Epidermal melanocyte (primary cell): ENCODE measurements around the gene WWP2.

Experiments used
- DNase-seq: peaks from one replicate; pipeline ENCODE4 v3.0.0; 2011; ENCODE audit warnings: low spot score; ENCODE audit not compliant: insufficient read length

WWP2 gene

DNA sequence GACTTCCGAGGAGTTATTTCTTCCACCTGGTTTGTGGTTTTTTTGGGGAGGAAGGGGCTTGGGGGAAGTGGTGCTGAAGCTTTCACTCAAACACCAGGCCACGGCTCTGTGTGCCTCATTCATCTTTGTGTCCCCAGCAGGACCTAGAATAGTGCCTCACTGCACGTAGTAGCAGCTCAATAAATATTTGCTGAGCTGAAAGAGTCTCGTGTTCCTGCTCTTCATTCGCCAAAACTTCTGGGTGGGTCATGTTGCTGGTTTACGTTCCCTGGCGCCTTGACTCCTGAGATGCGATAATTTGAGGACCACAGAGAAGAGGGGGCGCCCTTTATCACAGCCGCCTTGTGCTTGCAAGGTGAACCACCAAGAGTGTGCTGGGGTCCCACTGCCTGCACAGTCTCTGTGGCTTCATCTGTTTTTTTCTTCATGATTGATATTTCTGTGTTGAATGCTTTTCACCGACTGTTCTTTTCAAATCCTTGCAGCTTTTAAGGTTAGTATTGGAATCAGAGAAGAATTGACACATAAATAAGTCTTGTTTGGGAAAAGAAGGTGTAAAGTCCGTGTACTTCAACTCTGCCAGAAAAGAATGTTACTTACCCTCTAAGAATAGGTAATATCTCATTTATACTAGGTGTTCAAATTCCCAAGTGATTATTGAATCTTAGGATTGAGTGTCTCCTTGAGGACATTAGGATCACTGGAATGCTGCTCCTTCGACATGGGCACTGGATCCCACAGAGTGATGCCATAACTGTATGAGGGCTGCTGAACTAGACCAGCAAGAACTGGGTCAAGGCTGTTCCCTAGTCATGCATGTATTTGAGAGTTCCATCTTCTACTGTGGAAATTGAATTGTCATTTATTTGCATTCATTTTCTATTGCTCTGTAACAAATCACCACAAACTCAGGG, 96.3 kb downstream of the WWP2 start:
- DNase-seq, result no peak

DNA sequence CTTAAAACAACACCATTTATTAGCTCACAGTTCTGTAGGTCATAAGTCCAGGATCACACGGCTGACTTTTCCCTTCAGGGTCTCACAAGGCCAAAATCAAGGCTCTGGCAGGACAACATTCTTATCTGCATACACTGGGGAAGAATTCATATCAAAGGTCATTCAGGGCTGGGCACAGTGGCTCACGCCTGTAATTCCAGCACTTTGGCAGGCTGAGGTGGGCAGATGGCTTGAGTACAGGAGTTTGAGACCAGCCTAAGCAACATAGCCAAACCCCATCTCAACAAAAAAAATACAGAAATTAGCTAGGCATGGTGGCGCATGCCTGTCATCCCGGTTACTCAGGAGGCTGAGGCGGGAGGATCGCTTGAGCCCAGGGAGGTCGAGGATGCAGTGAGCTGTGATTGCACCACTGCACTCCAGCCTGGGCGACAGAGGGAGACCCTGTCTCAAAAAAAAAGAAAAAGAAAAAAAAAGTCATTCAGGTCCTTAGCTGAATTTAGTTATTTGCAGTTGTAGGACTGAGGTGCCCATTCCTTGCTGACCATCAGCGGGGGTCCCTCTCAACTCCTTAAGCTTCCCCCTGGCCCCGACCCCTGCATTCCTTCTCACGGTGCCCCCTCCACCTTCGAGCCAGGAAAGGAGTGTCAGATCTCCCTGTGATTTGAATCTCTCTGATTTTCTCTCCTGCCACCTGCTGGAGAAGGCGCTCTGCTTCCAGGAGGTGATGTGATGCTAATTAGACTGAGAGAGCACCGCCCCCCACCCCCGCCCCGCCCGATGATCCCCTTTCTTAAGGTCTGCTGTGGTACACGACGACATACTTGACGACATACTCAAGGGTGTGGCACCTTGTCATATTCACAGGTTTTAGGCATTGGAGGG, 97.2 kb downstream of the WWP2 start:
- no peak for DNase-seq

DNA sequence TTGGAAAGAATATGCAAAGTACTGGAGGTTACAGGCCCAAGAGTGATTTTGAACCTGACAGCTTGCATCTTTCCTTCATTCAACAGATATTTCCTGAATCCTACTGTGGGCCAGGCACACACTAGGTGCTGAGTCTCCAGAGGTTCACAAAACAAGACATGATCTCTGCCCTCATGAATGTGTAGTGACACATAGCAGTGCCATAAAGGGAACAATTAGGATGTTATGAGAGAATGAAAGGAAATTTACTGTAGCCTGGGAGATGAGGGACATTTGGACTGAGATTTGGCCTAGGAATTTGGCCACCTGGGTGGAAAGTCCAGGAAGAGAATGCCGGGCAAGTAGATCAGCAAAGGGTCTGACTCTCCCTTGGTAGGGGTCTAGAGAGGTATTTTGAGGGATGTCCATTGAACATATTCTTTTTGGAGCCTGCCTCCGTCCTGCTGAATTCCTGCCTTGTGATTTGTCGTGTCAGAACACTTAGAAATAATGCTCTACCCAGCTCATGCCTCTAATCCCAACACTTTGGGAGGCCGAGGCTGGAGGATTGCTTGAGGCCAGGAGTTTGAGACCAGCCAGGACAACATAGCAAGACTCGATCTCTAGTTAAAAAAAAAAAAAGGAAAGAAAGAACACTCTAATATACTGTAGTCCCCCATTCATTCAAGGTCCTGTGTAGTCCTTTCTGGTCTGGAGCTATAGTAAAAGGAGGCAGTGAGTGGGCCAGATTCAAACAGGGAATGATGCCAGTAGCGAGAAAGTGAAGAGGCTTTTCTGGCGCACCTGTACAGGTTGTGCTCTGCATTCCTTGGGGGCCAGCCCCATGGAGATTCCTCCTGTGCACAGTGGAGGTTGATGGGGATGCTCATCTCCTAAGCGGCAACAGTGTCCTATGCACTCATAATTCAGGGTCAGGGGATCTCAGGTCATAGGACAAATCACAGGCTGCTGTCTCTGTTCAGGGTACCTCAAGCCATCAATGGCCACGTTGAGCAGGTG, 98.4 kb downstream of the WWP2 start:
- no peak for DNase-seq

DNA sequence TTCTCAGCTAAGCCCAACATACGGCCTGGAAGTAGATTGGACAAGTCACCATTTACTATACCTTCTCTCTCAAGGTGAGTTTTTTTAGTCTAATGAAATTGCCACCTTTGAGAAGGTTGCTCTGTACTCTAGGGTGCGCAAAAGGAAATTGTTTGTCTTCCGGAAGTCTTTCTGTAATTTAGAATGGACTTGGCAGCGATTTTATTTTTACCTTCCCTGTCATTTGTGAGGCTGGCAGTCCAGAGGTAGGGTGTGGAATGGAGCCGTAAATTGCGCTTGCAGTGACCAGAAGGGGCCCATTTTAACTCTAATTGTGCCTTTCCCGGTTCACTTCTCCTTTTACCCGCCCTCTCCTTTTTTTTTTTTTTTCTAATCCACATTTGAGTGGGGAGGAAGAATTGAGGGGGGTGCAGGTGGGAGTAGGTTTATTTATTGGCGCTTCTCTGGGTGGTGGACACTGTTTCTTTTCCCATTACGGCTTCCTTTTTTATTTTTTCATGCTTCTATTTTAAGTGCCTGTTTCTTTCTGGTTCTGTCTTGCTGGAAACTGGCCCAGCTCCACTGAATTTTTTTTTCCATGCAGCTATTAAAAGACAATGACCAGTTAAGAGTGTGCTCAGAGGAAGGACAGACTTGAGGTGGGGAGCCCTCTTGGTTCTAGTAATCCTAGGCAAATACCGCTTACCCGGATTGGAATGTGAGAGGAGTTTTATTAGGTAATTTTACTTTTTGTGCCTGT, 99.3 kb downstream of the WWP2 start:
- no peak for DNase-seq

DNA sequence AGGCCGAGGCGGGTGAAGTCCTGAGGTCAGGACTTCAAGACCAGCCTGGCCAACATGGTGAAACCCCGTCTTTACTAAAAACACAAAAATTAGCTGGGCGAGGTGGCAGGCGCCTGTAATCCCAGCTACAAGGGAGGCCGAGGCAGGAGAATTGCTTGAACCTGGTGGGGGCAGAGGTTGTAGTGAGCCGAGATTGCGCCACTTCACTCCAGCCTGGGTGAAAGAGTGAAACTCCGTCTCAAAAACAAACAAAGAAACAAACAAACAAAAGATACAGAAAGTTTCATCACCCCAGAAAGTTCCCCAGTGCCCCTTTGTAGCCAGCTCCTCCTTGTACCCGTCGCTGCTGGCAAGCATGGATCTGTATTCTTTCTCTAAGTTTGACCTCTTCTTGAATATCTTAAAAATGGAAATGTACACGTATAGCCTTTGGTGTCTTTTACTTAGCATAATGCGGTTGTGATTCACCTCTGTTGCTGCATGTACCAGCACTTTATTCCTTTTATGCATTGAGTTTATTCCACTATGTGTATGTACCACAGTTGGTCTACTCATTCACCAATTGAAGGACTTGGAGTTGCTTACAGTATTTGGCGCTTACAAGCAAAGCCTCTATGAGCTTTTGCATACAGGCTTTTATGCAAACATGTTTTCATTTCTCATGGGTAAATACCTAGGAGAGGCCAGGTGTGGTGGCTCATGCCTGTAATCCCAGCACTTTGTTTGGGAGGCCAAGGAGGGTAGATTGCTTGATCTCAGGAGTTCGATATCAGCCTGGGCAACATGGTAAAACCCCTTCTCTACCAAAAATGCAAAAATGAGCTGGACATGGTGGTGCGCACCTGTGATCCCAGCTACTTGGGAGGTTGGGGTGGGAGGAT, 101.5 kb downstream of the WWP2 start:
- no peak for DNase-seq

DNA sequence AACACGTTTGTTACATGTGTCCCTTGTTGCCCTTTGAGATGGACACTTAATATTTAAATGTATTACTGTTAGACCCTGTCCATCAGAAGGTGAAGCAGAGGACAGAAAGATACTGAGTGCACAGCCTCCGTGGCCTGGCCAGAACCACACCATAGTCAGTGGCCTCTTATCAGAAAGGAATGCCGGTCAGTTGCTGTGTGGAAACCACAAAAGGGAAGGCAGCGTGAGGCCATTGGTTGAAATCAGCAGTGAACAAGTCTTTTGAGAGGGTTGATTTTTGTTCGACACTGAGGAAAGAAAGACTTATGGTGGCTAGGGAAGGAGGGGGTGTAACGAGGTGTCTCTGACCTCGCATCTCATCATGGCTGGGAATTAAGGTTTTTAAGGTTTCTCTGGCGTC, 103.6 kb downstream of the WWP2 start:
- no peak for DNase-seq

DNA sequence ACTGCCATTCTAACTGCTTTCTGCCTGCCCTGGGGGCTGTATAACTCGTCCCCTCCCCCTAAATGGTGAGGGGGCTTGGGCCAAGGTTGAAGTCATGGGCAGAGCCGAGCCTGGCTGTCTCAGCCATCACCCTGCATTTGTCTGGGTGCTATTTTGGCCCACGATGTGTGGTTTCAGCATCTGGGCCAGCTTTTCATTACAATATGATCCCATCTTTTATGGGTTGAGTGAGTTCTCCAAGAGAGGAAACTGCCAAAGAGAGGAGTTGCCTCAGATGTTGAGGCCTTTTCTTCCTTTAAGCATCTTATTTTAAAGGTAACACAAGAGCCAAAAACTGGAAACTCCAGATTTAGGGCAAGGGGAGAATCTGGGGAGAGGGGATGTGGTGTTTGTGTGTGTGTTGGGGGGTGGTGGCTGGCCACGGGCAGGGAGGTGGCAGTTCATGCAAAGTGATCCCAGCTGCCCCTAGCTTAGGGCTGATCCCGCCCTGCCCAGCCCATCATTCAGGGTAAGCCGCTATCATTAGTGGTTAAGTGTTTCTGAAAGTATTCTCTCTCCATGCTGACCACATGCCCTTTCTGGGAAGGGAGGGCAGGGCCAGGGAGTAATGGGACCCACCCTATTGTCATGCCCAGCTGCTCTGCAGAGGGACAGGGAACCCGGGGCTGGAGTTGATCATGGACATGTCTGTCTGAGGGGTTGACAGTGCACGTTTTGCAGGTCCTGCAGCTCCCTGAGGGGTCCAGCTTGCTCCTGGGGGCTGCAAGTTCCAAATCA, 105.8 kb downstream of the WWP2 start:
- no peak for DNase-seq

DNA sequence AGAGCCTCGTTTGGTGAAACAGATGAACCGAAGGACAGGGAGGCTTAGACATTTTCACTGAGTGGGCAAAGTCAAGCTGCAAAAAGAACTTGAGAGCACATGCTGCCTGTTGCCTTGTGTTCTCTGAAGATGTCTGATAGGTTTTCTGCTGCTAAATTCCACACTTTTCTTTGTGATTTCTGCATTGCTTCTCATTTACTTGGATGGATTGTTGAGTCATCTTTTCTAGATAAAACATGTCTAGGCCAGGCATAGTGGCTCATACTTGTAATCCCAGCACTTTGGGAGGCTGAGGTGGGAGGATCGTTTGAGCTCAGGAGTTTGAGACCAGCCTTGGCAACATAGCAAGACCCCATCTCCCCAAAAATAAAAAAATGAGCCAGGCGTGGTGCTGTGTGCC, 108.6 kb downstream of the WWP2 start:
- no peak for DNase-seq

DNA sequence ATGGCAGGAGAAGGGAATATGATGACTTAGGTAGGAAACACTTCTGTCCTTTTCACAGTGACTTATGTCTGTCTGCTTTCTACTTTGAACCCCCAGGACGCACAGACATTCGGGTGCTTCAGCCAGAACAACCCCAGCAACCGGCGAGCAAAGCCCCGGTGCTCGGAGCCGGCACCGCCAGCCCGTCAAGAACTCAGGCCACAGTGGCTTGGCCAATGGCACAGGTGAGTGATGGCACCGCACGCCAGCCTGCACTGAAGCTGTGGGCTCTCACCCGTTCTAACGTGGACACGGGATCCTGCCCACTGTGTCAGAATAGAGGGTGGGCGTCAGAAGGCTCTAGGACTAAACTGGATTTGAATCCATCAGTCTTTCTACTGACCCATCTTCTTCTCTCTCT, 109.6 kb downstream of the WWP2 start:
- DNase-seq, result no peak

DNA sequence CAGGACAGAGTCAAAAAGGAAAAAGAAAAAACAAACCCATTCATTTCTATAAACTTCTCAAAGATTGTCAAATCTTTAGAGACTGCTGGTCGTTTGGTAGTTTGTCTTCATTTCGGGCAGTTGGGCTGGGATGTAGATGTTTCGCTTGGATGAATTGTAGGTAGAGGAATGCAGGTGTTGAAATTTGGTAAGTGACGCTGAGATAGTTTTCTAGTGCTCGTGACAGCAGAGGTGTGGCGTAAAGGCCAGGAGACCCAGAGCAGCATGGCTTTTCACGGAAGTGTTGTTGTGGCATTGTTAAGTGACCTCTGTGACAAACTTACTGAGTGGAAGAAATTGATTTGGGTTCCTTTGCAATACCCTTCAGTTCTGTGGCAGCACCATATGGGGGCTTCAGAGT, 110.8 kb downstream of the WWP2 start:
- DNase-seq, result no peak

DNA sequence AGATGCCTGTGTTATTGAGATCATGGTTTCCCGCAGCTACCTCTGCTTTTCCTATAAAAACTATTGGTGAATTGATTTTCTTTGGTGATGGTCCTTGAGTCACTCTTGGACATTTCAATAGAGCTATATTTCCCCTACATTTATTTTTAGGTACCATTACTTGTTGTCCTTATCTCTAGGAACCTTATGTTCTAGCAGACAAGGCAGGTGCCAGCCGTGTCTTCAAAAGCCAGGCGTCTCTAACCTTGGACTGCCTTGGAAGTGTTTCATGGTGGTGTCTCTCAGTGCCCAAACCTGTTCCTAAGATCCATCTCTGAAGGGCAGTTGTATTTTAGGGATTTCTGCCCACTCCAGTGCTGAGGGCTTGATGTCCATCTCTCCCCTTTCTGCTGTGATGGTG, 111.7 kb downstream of the WWP2 start:
- no peak for DNase-seq

DNA sequence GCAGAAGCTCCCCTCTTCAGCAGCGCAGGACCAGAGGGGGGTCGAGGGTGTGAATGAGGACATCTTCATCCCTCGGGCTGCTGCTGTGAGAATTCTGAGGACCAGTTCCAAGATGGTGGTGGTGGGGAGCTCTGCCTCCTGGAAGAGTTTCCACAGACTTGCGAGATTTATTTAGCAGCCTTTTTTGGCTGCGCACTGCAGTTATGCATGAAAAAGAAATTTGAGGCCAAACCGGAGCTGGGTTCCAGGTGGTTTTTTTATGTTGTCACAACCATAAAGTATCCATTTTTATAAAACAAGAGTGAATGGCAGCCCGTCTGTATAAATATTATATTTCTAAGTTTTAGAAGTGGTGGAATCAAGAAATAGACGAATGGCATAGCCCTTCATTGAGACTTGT, 112.1 kb downstream of the WWP2 start:
- DNase-seq, result no peak

DNA sequence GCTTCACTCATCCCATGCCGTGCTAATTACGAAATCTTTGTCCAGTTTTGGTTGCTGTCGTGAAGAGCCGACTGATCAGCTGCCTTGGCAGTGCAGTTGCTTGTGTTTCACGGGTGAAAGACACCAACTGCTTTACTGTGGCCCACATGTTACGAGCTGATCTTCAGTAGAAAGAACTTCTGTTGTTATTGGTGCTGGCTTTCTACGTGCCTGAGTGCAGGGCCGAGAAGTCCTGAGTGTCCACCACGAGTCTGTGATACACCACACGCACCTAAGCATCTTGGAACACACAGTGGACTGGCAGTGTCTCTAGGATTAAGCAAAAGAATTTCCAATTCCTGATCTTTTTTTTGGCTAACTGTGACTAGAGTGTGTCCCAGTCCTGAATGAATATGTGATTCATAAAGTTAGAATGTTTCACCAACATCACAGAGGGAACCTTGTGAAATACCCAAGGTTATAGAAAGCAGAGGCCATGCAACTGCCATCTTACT, 118.6 kb downstream of the WWP2 start:
- DNase-seq, result no peak

DNA sequence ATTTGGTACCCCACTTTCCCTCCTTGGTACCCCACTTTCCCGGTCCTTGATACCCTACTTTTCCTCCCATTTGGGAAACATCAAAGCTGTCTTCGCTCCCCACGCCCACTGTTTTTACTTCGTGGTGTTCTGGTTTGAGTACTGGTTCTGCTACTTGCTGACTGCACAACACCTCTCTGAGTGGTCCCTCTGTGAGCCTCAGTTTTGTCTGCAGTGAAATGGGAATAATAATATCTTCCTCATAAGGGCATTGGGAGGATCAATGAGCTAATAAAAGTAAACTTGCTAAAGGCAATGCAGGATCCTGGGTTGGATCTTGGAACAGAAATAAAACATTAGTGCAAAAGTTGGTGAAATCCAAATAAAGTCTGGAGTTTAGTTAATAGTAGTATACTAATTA, 119.0 kb downstream of the WWP2 start:
- DNase-seq, result no peak

DNA sequence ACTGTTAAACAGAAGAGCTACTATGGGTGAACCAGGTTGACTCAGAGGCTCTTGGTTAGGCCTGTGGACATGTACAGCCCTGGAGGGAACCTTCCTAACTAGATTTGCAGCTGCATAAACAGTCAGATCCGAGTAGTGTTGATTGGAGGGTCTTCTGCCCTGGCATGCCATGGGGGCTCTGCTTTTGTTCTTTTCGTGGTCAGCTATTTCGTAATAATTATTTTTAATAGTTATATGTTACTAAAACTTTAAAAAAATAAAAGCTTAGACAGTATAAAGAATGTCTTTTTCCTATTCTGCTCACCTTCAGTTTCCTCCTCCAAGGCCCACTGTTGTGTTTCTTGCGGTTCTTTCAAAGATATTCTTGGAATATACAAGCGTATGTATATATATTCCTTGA, 121.6 kb downstream of the WWP2 start:
- DNase-seq, result no peak

DNA sequence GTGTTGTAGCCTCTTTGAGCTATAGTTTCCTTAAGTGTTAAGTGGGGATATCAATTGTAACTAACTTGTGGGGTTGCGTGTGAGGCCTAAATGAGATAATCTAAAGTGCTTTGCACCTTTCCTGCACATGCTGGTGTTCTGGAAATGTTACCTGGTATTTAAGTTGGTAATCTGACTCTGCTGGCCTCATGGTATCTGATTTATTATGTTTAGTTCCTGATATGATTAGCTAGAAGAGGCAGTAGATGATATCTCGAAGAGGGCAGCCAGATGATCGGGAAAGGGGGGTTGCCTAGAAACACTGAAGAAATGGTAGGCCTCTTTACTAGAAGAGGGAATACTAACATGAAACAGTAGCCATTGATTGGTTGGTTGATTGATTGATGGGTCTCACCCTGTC, 123.6 kb downstream of the WWP2 start:
- DNase-seq, result no peak

DNA sequence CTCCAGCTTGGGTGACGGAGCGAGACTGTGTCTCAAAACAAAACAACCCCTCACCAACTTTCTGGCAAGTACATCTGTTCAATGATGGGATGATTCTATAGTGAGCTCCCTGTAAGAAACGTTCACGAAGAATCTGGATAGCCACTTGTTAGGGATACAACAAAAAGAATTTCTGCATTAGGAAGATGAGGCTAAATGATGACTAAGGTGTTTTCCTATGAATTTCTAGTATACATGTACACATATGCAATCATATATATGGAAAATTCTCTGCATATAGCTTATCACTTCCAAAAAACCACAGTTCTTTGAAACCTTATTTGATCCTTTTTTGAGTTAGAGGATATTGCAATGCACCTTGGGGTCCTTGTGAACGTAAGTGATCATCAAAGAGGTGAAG, 124.6 kb downstream of the WWP2 start:
- no peak for DNase-seq

DNA sequence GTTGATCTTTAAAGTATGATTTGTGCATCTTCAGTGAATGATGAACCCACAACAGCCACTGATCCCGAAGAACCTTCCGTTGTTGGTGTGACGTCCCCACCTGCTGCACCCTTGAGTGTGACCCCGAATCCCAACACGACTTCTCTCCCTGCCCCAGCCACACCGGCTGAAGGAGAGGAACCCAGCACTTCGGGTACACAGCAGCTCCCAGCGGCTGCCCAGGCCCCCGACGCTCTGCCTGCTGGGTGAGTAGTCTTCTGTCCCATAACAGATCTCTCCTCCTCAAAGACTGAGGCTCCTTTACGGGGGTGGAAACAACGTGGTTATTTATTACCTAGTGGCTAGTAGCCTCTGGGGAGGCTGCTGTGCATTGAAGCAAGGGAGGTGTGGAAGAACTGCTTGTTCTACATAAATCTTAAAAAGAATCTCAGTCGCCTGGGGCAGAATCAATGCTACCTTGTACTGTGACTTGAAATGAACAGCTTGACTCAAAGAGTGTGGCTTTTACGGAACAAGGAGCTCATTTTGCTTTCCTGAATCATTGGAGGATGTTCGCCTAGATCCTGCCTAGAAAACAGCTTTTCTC, 126.0 kb downstream of the WWP2 start:
- no peak for DNase-seq
